Measurements from ENCODE around the gene PCDH15. TPM values are rescaled to one million over a fixed set of nuclear protein-coding genes. Genes with fewer than 3 reads are reported as not detected.
A peak's percentile ranks its signal among the peaks of the same experiment; 100 is the strongest.

Gene PCDH15
- total and polyA plus RNA-seq, 4 donors: 0.03 to 16.9 (median 0.88) TPM

DNA sequence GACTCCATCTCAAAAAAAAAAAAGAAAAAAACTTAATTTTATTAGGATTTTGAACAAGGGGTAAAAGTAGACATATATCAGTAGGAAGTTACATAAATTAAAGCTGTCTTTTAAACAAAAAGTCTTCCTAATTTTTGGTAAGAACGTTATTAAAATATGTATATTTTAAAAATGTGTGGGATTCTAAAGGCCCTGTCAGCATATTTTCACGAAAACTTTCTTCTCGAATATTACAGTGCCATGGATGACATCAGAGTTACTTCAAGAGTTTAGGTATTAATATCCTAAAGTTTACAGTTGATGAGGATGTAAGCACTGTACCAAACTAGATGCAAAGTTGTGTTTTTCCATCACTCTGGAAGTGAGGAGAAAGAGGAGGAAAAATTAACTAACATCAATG, 820.8 kb downstream of the PCDH15 start:
- no peak for DNase-seq
- H3K4me3 ChIP-seq: no peak overlapping the region

GRCh38 chr10:53978301-53978700, 822.7 kb downstream of the PCDH15 start:
- Histone ChIP-seq H3K9ac (ENCODE audit: insufficient read depth in 1 of 2, low read length in 2 of 2) (no peak overlapping the region), H3K36me3 (ENCODE audit: control insufficient read depth in 4 of 4, insufficient read depth in 4 of 4, low read length in 4 of 4) (no peaks in the 10 kb centered on the region), H3K4me1 (ENCODE audit: control insufficient read depth in 5 of 5, insufficient read depth in 5 of 5, low read length in 5 of 5) (no peaks in the 10 kb centered on the region), H3K4me3 (no peak overlapping the region), H3K9me3 (ENCODE audit: control insufficient read depth in 4 of 4, insufficient read depth in 3 of 4, low read length in 3 of 4) (no peaks in the 10 kb centered on the region), H3K27me3 (ENCODE audit: control insufficient read depth in 3 of 3, insufficient read depth in 3 of 3, low read length in 2 of 3) (no peaks in the 10 kb centered on the region), H3K27ac (ENCODE audit: low read depth in 1 of 2, low read length in 1 of 2) (no peak overlapping the region)
- ATAC-seq (ENCODE audit: insufficient read depth, low FRiP score) (no peak), DNase-seq (peak in 1 of 3 donors; percentile 28)
- TF ChIP-seq, protein P1, sequence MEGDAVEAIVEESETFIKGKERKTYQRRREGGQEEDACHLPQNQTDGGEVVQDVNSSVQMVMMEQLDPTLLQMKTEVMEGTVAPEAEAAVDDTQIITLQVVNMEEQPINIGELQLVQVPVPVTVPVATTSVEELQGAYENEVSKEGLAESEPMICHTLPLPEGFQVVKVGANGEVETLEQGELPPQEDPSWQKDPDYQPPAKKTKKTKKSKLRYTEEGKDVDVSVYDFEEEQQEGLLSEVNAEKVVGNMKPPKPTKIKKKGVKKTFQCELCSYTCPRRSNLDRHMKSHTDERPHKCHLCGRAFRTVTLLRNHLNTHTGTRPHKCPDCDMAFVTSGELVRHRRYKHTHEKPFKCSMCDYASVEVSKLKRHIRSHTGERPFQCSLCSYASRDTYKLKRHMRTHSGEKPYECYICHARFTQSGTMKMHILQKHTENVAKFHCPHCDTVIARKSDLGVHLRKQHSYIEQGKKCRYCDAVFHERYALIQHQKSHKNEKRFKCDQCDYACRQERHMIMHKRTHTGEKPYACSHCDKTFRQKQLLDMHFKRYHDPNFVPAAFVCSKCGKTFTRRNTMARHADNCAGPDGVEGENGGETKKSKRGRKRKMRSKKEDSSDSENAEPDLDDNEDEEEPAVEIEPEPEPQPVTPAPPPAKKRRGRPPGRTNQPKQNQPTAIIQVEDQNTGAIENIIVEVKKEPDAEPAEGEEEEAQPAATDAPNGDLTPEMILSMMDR (IDR thresholded peaks at IDR 0.05; ENCODE audit: control extremely low read depth, extremely low read depth): no peak
- WGBS, 2 donors: 81 to 93% methylated on average over 3 of the region's 3 CpGs

More for the DNA sequence above, 820.8 kb downstream of the PCDH15 start:
- H3K36me3 ChIP-seq (ENCODE audit: control insufficient read depth in 4 of 4, insufficient read depth in 4 of 4, low read length in 4 of 4): no peaks in the 10 kb centered on the region
- H3K4me1 ChIP-seq (ENCODE audit: control insufficient read depth in 5 of 5, insufficient read depth in 5 of 5, low read length in 5 of 5): no peaks in the 10 kb centered on the region
- no peak for ATAC-seq (ENCODE audit: insufficient read depth, low FRiP score)
- WGBS, 2 donors: 91 to 93% methylated on average over 3 of the region's 3 CpGs
- no peak overlapping the region for H3K9ac ChIP-seq (ENCODE audit: insufficient read depth in 1 of 2, low read length in 2 of 2)
- no peaks in the 10 kb centered on the region for H3K27me3 ChIP-seq (ENCODE audit: control insufficient read depth in 3 of 3, insufficient read depth in 3 of 3, low read length in 2 of 3)
- TF ChIP-seq, protein P1 (IDR thresholded peaks at IDR 0.05; ENCODE audit: control extremely low read depth, extremely low read depth): no peak
- no peak overlapping the region for H3K27ac ChIP-seq (ENCODE audit: low read depth in 1 of 2, low read length in 1 of 2)
- H3K9me3 ChIP-seq (ENCODE audit: control insufficient read depth in 4 of 4, insufficient read depth in 3 of 4, low read length in 3 of 4): no peaks in the 10 kb centered on the region

DNA sequence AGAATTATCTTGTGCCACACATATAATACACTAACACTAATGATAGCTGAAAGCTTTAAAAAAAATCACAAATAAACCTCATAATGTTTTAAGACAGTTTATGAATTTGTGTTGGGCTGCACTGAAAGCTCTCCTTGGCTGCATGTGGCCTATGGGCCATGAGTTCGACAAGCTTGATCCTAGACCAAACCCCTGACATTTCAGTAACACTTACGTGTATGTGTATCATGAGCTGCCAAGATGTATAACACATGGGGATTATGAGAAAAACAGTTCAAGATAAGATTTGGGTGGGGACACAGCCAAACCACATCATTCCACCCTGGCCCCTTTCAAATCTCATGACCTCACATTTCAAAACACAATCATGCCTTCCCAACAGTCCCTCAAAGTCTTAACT, 823.8 kb downstream of the PCDH15 start:
- H3K27me3 ChIP-seq (ENCODE audit: control insufficient read depth in 3 of 3, insufficient read depth in 3 of 3, low read length in 2 of 3): no peaks in the 10 kb centered on the region
- no peak overlapping the region for H3K4me3 ChIP-seq
- no peaks in the 10 kb centered on the region for H3K4me1 ChIP-seq (ENCODE audit: control insufficient read depth in 5 of 5, insufficient read depth in 5 of 5, low read length in 5 of 5)
- WGBS, 2 donors: 81 to 86% methylated on average over 2 of the region's 2 CpGs
- H3K27ac ChIP-seq (ENCODE audit: low read depth in 1 of 2, low read length in 1 of 2): no peak overlapping the region
- ATAC-seq (ENCODE audit: insufficient read depth, low FRiP score) (no peak), DNase-seq (peak in 2 of 3 donors; percentile 52 to 78)
- no peaks in the 10 kb centered on the region for H3K9me3 ChIP-seq (ENCODE audit: control insufficient read depth in 4 of 4, insufficient read depth in 3 of 4, low read length in 3 of 4)
- H3K9ac ChIP-seq (ENCODE audit: insufficient read depth in 1 of 2, low read length in 2 of 2): no peak overlapping the region
- TF ChIP-seq, protein P1 (IDR thresholded peaks at IDR 0.05; ENCODE audit: control extremely low read depth, extremely low read depth): no peak
- no peaks in the 10 kb centered on the region for H3K36me3 ChIP-seq (ENCODE audit: control insufficient read depth in 4 of 4, insufficient read depth in 4 of 4, low read length in 4 of 4)

GRCh38 chr10:53957401-53957800, 843.6 kb downstream of the PCDH15 start:
- 63 to 77% methylated on average over 3 of the region's 3 CpGs for WGBS, 2 donors
- Histone ChIP-seq H3K9me3 (ENCODE audit: control insufficient read depth in 4 of 4, insufficient read depth in 3 of 4, low read length in 3 of 4) (peaks cover 0 to 2% (median under 1%) of the 10 kb centered on the region in 4 donors), H3K9ac (ENCODE audit: insufficient read depth in 1 of 2, low read length in 2 of 2) (no peak overlapping the region), H3K27ac (ENCODE audit: low read depth in 1 of 2, low read length in 1 of 2) (no peak overlapping the region), H3K4me3 (no peak overlapping the region), H3K27me3 (ENCODE audit: control insufficient read depth in 3 of 3, insufficient read depth in 3 of 3, low read length in 2 of 3) (no peaks in the 10 kb centered on the region), H3K36me3 (ENCODE audit: control insufficient read depth in 4 of 4, insufficient read depth in 4 of 4, low read length in 4 of 4) (no peaks in the 10 kb centered on the region), H3K4me1 (ENCODE audit: control insufficient read depth in 5 of 5, insufficient read depth in 5 of 5, low read length in 5 of 5) (peaks cover 0 to 3% (median 0%) of the 10 kb centered on the region in 5 donors)
- DNase-seq: no peak
- TF ChIP-seq, protein P1 (IDR thresholded peaks at IDR 0.05; ENCODE audit: control extremely low read depth, extremely low read depth): no peak
- no peak for ATAC-seq (ENCODE audit: insufficient read depth, low FRiP score)

All from lung (tissue), 12 donors.